ENCODE data around the gene SCCPDH.
"Not testable (repeated sequence)": the region's sequence is repeated elsewhere in the genome, so short reads cannot be mapped to it uniquely, and the experiment has no call there.

Gene SCCPDH

DNA sequence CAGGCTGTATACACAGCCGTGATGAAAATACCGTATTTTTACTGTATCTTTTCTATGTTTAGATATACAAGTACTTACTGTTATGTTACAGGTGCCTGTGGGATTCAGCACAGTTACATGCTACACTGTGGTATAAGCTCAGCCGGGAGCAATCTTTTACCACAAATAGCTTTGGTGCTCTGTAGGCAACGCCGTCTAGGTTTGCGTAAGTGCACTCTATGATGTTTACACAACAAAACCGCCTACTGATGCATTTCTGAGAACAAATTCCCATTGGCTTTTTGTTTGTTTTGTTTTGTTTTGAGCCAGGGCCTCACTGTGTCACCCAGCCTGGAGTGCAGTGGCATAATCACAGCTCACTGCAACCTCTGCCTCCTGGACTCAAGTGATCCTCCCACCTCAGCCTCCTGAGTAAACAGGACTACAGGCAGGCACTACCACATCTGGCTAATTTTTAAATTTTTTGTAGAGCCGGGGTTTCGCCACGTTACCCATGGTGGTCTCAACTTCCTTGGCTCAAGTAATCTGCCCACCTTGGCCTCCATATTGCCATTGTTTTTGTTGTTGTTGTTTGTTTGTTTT lies 81.0 kb downstream of the SCCPDH start:
- DNase-seq (ENCODE audit: low read depth) = no peak
- TF ChIP-seq, protein P1, sequence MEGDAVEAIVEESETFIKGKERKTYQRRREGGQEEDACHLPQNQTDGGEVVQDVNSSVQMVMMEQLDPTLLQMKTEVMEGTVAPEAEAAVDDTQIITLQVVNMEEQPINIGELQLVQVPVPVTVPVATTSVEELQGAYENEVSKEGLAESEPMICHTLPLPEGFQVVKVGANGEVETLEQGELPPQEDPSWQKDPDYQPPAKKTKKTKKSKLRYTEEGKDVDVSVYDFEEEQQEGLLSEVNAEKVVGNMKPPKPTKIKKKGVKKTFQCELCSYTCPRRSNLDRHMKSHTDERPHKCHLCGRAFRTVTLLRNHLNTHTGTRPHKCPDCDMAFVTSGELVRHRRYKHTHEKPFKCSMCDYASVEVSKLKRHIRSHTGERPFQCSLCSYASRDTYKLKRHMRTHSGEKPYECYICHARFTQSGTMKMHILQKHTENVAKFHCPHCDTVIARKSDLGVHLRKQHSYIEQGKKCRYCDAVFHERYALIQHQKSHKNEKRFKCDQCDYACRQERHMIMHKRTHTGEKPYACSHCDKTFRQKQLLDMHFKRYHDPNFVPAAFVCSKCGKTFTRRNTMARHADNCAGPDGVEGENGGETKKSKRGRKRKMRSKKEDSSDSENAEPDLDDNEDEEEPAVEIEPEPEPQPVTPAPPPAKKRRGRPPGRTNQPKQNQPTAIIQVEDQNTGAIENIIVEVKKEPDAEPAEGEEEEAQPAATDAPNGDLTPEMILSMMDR (IDR thresholded peaks at IDR 0.05; ENCODE audit: insufficient read depth, low read depth, low read length, missing control alignments) = no peak
- H3K4me3 ChIP-seq (ENCODE audit: low read depth, low read length) = no peak overlapping the region

GRCh38 chr1:246809473-246809872 lies 85.3 kb downstream of the SCCPDH start:
- TF ChIP-seq, protein P1 (IDR thresholded peaks at IDR 0.05; ENCODE audit: insufficient read depth, low read depth, low read length, missing control alignments) = peak; percentile 21
- H3K4me3 ChIP-seq (ENCODE audit: low read depth, low read length) = no peak overlapping the region
- DNase-seq (ENCODE audit: low read depth) = no peak

DNA sequence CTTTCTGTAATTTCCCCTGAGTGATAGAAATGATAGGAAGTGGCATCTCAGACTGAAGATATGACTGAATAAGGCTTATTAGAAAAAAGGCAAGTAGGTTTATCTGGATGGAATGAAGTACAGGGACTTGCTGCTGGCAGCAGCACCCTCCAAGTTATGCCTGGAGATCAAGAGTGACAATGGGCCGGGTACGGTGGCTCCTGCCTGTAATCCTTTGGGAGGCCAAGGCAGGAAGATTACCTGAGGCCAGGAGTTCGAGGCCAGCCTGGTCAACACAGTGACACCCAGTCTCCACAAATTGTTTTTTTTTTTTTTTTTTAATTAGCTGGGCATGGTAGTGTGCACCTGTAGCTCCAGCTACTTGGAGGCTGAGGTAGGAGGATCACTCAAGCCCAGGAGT lies 87.8 kb downstream of the SCCPDH start:
- H3K4me3 ChIP-seq (ENCODE audit: low read depth, low read length) = no peak overlapping the region
- no peak for DNase-seq (ENCODE audit: low read depth)
- TF ChIP-seq, protein P1 (IDR thresholded peaks at IDR 0.05; ENCODE audit: insufficient read depth, low read depth, low read length, missing control alignments) = no peak

DNA sequence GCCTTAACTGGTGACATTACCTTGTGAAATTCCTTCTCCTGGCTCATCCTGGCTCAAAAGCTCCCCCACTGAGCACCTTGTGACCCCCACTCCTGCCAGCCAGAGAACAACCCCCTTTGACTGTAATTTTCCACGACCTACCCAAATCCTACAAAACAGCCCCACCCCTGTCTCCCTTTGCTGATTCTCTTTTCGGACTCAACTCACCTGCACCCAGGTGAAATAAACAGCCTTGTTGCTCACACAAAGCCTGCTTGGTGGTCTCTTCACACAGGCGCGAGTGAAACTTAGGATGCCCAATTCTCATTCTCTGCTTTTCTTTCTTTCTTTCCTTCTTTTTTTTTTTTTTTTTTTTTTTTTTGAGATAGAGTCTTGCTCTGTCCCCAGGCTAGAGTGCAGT lies 89.1 kb downstream of the SCCPDH start:
- DNase-seq (ENCODE audit: low read depth); H3K4me3 ChIP-seq (ENCODE audit: low read depth, low read length): not testable (repeated sequence)

DNA sequence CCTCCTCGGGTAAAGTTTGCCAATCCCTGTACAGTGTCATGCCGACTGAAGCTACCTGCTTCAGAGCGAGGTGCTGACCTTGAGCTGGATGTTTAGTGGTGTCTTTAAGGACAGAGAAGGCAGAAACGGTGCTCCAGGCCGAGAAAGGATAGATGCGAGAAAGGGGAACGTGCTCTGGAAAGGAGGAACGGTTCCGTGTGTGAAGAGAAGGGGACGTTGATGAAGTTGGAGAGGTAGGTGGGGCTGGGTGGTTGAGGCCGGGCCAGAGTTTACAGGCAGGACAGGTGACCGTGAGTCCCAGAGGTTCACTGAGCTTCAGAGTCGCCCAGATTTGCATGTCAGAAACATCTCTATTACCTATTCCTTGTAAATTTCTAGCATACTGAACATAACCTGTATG lies 90.7 kb downstream of the SCCPDH start:
- TF ChIP-seq, protein P1 (IDR thresholded peaks at IDR 0.05; ENCODE audit: insufficient read depth, low read depth, low read length, missing control alignments) = no peak
- no peak overlapping the region for H3K4me3 ChIP-seq (ENCODE audit: low read depth, low read length)

DNA sequence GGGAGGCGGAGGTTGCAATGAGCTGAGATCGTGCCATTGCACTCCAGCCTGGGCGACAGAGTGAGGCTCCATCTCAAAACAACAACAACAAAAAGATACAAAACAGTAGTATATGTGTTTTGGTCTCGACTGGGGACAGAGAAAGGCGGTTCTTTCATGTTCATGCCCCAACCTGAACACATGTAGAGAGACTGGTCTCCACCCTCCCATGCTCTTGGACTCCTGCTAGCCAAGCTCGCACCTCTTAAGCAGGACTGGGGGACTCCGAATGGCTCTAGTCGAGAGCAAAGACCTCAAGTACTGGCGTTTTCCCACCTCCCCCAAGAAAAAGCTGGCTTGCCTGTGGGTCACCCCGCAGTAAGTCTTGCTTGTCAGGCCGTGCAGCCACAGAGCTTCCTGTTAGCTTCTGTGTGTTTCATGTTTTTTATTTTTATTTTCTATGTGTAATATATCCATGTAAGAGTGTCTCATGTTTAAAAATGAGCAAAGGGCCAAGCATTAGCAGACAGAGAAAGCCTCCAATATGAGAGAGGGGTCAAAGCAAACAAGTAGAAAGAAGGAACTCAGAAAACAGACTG lies 91.6 kb downstream of the SCCPDH start:
- no peak overlapping the region for H3K4me3 ChIP-seq (ENCODE audit: low read depth, low read length)
- TF ChIP-seq, protein P1 (IDR thresholded peaks at IDR 0.05; ENCODE audit: insufficient read depth, low read depth, low read length, missing control alignments) = no peak
- peak; percentile 14 for DNase-seq (ENCODE audit: low read depth)

More for the DNA sequence above, 90.7 kb downstream of the SCCPDH start:
- no peak for DNase-seq (ENCODE audit: low read depth)
